HG02981 (cell line): ENCODE measurements around the gene FAM222B.
"Not testable (repeated sequence)": the region's sequence is repeated elsewhere in the genome, so short reads cannot be mapped to it uniquely, and the experiment has no call there.

Source experiments
- ATAC-seq: cut with Tn5 transposase; IDR thresholded peaks from one replicate; pipeline ENCODE4 v1.9.1; 2021; ENCODE audit warnings: mild to moderate bottlenecking, moderate library complexity; ENCODE audit not compliant: unreplicated experiment

The FAM222B gene

GRCh38 chr17:28779601-28780000, 63.0 kb downstream of the FAM222B start:
- not testable (repeated sequence) for ATAC-seq

DNA sequence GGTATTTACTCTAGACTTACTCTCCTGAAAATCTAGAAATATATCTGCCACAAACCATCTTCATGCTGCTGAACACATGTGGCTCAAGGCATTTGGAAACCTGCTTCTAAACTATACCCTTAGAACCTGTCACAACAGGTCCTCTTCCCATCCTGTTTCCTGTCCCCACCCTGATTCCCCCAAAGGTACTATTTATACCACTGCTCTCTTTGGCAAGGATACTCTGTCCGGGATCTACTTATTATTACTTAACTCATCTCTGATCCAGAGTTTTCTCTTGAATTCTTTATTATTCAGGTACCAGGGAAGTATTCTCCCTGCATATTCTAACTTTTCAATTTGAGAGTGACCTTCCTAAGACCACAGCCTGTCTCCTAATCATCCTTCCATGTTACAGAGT, 65.4 kb downstream of the FAM222B start:
- ATAC-seq = no peak

DNA sequence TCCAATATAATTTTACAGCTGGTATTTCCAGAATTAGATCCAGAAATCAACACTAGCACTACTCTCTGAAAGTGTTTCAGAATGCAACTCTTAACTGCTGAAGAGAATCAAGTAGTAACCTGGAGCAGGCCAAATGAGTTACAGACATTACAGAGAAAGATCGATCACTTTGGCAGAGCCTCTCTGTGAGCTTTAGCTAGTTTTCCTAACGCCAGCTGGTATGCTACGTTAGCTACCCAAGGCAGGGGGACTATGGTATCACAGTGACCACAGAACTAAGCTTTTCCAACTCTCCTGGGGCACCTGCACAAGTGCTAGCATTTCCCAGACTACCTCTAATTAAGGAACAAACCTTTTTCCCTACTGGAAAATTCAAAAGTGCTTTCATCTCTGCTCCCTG, 68.4 kb downstream of the FAM222B start:
- no peak for ATAC-seq

DNA sequence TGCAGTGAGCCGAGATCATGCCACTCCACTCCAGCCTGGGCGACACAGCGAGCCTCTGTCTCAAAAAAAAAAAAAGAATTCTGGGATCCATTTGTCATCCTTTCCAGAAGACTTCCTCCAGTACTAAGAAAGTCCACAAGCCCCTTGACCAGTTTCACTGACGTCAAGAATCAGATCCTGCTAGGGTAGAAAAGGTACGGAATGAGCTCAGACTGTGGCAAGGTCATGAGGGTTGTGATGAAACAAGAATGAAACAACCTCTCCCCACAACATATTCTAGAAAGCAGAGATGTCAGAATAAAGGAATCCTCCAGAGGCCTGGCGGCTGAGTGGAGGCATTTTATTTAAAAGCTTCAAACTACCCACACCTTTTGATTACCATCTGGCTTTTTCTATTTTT, 68.9 kb downstream of the FAM222B start:
- ATAC-seq = no peak

- ATAC-seq = no peak
Measured at GRCh38 chr17:28765038-28765437, 77.6 kb downstream of the FAM222B start.

DNA sequence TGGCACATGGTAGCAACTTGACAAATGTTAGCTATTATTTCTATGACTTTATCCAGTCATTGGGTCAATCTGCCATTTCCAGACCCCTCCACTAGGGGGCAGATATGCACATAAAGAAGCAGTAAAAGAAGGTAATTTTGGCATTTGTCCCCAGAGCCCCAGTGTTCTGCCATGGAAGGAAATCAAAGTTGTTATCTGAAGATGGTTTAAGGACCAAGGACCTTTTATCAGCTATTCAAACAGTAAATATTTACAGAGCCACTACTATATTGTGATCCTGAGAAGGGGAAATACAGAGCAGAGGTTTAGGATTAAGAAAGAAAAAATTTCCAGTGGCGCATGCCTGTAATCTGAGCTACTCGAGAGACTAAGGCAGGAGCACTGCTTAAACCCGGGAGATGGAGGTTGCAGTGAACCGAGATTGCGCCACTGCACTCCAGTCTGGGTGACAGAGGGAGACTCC, 78.8 kb downstream of the FAM222B start:
- no peak for ATAC-seq

DNA sequence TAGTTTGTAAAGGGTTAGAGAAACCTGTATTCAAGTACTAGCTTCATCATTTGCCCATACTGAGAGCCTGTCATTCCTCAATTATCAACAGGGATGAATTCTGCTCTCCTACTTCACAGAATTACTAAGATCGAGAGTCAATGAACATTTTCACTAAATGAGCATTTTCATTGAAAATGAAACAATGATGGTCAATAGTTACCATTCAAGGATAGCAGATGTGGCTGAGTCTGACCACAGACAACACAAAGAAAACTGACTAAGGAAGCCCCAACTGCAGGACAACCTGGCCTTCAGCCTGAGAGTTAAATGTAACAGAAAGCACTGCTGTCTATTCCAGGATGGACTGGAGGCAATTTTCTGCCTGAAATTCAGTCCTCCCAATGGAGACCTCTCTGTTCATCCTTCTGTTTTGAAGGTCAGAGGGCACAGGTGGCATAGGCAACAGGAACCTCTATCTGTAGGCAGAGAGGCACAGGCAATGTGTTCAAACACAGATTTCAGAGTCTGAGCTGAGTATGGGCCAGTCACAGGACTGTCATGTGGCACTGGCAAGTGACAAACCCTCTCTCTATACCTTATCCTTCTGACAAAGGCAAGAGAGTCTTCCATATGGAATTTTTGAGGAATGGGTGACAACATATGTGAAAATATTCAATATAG, 79.3 kb downstream of the FAM222B start:
- ATAC-seq = peak; percentile 52

- no peak for ATAC-seq
Measured at GRCh38 chr17:28760601-28761562, 81.7 kb downstream of the FAM222B start.

- ATAC-seq = no peak
Measured at GRCh38 chr17:28759256-28759865, 83.2 kb downstream of the FAM222B start.

- ATAC-seq = no peak
Measured at GRCh38 chr17:28758411-28759121, 84.0 kb downstream of the FAM222B start.

DNA sequence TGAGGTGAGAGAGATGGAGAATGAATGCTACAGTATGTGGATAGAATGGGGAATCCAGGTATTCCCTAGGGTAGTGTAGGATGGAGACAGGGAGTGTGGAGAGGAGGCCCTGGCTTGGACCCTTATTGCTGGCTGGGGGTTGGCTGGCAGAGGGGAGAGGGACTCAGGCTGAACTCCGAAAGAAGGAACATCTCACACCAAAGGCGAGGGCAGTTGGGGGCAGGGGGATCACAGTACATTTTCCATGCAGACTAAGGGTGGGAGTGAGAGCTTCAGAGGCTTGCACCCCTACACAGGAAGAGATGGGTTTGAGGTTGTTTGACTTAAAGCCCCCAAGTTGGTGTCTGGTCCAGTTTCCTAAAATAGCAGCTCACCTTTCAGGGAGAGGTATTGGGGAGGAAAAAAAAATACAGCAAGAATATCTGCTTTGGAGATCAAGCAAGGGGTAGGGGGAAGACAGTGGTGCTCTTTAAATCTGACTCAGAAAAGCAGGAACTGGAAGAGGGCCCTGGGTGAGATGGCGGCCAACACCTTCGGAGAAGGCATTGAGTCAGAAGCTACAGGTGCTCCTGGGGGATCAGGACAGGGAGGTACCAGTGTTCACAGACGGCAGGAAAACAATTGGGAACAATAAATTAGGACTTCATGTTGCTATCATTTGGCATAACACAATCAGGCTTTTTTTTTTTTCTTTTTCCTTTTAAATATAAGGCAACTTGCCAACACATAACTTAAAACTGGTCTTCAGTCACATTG, 86.4 kb downstream of the FAM222B start:
- ATAC-seq = no peak

DNA sequence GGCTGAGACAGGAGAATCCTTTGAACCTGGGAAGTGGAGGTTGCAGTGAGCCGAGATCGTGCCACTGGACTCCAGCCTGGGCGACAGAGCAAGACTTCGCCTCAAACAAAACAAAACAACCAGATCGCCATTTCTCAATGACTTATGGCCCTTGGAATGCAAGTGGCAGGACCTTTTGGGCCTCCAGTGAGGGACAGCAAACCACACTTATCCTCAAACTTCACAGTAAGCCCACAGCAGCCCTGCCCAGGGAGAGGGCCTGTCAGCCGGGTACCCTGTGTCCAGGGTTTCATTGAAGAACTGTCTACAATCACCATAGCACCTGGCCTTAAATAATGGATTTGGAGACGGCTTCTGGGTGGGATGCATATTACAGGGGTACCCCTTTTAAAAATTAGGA, 87.1 kb downstream of the FAM222B start:
- ATAC-seq = no peak

GRCh38 chr17:28751600-28752366, 90.8 kb downstream of the FAM222B start:
- no peak for ATAC-seq

DNA sequence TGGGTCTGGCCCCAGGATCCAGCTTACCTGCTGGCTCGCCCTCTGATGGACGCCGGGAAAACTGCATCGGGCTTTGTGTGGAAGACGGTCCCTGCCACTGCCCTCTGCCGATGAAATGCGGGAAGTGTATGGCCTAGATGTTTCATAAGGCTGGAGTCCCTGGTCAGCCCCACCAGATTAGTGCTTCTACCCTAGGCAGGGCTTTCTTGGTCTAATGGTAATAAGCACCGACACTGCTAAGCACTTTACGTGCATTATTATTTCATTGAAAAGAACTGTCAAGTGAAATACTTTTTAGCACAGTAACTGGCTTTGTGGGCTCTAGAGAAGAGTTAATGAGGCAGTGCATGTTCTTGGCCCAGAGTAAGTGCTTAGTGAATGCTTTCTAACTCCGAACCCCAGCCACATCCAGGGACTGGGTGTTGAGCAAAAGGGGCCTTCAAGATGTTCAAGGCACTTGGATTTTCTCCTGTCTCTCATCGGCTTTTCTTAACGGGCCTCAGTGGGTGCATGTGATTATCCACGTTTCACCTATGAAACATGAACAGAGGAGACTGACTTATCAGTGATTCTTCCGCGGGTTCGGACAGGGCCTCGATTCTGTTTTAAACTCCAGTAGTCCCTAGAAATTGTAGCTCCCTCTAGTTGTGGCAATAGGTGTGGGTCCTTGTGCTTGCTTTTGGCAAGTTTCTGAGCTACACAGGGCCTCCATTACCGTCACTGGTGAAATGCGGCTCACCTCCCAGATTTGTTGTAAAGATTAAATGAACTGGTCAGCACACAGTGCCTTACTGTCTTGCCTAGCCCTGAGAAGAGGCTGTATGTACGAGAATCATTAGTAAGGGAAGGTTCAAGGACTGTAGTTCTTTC, 92.2 kb downstream of the FAM222B start:
- ATAC-seq = peak; percentile 64

DNA sequence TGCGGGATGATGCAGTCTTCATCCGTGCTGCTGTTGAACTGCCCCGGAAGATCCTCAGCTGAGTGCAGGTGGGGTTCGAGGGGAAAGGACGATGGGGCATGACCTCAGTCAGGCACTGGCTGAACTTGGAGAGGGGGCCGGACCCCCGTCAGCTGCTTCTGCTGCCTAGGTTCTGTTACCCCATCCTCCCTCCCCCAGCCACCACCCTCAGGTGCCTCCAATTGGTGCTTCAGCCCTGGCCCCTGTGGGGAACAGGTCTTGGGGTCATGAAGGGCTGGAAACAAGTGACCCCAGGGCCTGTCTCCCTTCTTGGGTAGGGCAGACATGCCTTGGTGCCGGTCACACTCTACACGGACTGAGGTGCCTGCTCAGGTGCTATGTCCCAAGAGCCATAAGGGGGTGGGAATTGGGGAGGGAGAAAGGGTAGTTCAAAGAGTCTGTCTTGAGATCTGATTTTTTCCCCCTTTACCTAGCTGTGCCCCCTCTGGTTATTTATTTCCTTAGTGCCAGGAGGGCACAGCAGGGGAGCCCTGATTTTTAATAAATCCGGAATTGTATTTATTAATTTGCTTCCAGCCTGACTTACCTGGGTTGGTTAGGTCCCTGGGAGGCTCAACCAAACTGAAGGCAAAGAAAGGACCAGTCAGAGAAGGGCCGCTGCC, 92.9 kb downstream of the FAM222B start:
- peak; percentile 5 for ATAC-seq

DNA sequence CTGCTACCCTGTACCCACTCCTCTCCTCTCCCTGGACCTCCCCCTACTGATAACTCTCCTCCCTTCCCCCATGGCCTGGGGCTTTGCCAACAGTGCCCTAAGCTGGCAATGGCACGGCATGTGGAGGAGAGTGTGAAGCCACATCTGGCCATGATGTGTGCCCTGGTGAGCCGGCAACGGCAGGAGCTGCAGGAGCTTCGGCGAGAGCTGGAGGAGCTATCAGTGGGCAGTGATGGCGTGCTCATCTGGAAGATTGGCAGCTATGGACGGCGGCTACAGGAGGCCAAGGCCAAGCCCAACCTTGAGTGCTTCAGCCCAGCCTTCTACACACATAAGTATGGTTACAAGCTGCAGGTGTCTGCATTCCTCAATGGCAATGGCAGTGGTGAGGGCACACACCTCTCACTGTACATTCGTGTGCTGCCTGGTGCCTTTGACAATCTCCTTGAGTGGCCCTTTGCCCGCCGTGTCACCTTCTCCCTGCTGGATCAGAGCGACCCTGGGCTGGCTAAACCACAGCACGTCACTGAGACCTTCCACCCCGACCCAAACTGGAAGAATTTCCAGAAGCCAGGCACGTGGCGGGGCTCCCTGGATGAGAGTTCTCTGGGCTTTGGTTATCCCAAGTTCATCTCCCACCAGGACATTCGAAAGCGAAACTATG, 93.6 kb downstream of the FAM222B start:
- no peak for ATAC-seq
